ENCODE measurements around the gene ZDHHC4. TPM values are rescaled to one million over a fixed set of nuclear protein-coding genes. Genes with fewer than 3 reads are reported as not detected.

Gene ZDHHC4
- total RNA-seq, 1 experiment from 2014 or later, result 62.0 TPM

DNA sequence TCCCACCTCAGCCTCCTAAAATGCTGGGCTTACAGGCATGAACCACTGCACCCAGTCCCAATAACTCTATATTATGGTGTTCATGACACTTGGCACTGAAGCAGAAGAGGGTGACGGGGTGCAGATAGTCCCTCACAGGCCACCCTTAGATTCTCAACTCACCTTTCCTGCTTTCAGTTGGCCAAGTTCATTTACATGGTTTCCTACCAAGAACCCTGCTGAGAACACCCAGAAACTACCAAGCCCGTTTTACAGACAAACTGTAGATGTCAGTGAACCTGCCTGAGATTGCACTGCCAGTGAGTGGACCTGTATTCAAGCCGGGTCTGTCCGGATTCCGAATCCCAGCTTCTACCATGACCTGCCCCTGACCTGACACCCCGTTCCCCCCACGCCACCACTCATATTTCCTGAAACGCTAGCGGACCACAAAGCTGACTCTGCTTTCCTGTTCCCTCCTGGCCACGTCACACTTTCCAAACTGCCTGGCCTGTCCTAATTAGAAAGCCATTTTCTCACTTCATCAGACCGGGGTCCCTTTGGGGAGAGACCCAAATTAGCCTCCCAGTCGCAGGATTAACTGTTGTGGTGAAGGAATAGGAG is 43.3 kb upstream of the ZDHHC4 start:
- Histone ChIP-seq H3K9me3 (ENCODE audit: control insufficient read depth, low read depth, low read length) (no peaks in the 10 kb centered on the region), H2BK5ac (ENCODE audit: insufficient read length, low read length) (no peak overlapping the region), H3K4me2 (ENCODE audit: insufficient read depth, insufficient read length, low read length) (no peak overlapping the region), H3K23me2 (ENCODE audit: insufficient read length, low read depth, low read length, poor library complexity, severe bottlenecking) (peaks cover 15% of the 10 kb centered on the region), H2BK20ac (ENCODE audit: low read depth, low read length, poor library complexity, severe bottlenecking) (no peak overlapping the region), H3K4ac (ENCODE audit: low read depth, low read length) (no peak overlapping the region), H3K79me2 (ENCODE audit: insufficient read depth, low read length) (no peaks in the 10 kb centered on the region), H2AFZ (ENCODE audit: low read length) (no peak overlapping the region), H2BK120ac (ENCODE audit: low read depth, low read length, poor library complexity, severe bottlenecking) (no peak overlapping the region), H3K14ac (ENCODE audit: insufficient read depth, low read length) (no peak overlapping the region), H3K9ac (ENCODE audit: extremely low read depth, insufficient read length, low read length) (no peak overlapping the region), H3K56ac (ENCODE audit: insufficient read length, low read depth, low read length) (no peak overlapping the region), H3T11ph (ENCODE audit: low read length) (no peak overlapping the region), H2BK12ac (ENCODE audit: insufficient read length, low read depth, low read length) (no peak overlapping the region), H3K27ac (ENCODE audit: insufficient read length, low read depth, low read length) (no peak overlapping the region), H4K91ac (ENCODE audit: insufficient read length, low read depth, low read length) (no peak overlapping the region), H4K8ac (replicated peaks; ENCODE audit: insufficient read length, low read depth, low read length) (no peak overlapping the region), H3K18ac (ENCODE audit: insufficient read length, low read depth, low read length) (no peak overlapping the region), H4K5ac (ENCODE audit: insufficient read length, low read depth, low read length) (no peak overlapping the region), H3K4me1 (ENCODE audit: insufficient read depth, low read length) (no peaks in the 10 kb centered on the region), H2AK5ac (ENCODE audit: insufficient read length, low read length) (no peak overlapping the region), H2BK15ac (ENCODE audit: low read depth, low read length) (no peak overlapping the region; the same call in 1 of the 2 replicates), H3K79me1 (ENCODE audit: insufficient read depth, low read depth, low read length, poor library complexity, severe bottlenecking) (no peaks in the 10 kb centered on the region), H3K27me3 (ENCODE audit: insufficient read depth, low read length) (peaks cover 2% of the 10 kb centered on the region; the same call in 1 of the 2 replicates), H3K23ac (ENCODE audit: insufficient read length, low read depth, low read length) (no peak overlapping the region), H4K20me1 (ENCODE audit: control insufficient read depth, insufficient read depth, insufficient read length) (no peaks in the 10 kb centered on the region)
- DNase-seq, result no peak
- Mint-ChIP-seq H3K27me3 (ENCODE audit: low read depth) (peaks cover 85% of the 10 kb centered on the region), H3K4me3 (no peak overlapping the region; a peak in 2 of 5 replicates), H3K4me1 (peaks cover 10 to 16% of the 10 kb centered on the region in 2 experiments), H3K9me3 (no peaks in the 10 kb centered on the region), H3K27ac (no peak overlapping the region), H3K36me3 (ENCODE audit: insufficient read depth in 1 of 3, low read depth in 3 of 3) (no peaks in the 10 kb centered on the region)
- no CpG with 5 or more reads among the region's 12 CpGs for WGBS (ENCODE audit: extremely low coverage, insufficient read length, low lambda C conversion rate)
- TF ChIP-seq, protein P1, sequence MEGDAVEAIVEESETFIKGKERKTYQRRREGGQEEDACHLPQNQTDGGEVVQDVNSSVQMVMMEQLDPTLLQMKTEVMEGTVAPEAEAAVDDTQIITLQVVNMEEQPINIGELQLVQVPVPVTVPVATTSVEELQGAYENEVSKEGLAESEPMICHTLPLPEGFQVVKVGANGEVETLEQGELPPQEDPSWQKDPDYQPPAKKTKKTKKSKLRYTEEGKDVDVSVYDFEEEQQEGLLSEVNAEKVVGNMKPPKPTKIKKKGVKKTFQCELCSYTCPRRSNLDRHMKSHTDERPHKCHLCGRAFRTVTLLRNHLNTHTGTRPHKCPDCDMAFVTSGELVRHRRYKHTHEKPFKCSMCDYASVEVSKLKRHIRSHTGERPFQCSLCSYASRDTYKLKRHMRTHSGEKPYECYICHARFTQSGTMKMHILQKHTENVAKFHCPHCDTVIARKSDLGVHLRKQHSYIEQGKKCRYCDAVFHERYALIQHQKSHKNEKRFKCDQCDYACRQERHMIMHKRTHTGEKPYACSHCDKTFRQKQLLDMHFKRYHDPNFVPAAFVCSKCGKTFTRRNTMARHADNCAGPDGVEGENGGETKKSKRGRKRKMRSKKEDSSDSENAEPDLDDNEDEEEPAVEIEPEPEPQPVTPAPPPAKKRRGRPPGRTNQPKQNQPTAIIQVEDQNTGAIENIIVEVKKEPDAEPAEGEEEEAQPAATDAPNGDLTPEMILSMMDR (conservative IDR thresholded peaks at IDR 0.05), result no peak
